ENCODE measurements around the gene CACNA2D3. TPM values are rescaled to one million over a fixed set of nuclear protein-coding genes. Genes with fewer than 3 reads are reported as not detected.
"Not testable (repeated sequence)": the region's sequence is repeated elsewhere in the genome, so short reads cannot be mapped to it uniquely, and the experiment has no call there.

The CACNA2D3 gene
- total and polyA plus RNA-seq, 12 donors: 0.26 to 13.7 (median 2.8) TPM; not detected in 1

GRCh38 chr3:54632326-54632665 is 509.9 kb downstream of the CACNA2D3 start:
- no peaks in the 10 kb centered on the region for H3K36me3 ChIP-seq (replicated peaks in 1 of 2)
- H3K9me3 ChIP-seq (replicated peaks in 1 of 3): no peaks in the 10 kb centered on the region
- no peak for TF ChIP-seq POLR2A (IDR thresholded peaks at IDR 0.05)
- no peaks in the 10 kb centered on the region for H3K4me1 ChIP-seq (replicated peaks in 1 of 2)
- DNase-seq: no peak
- H3K27ac ChIP-seq: no peak overlapping the region
- WGBS, 4 donors: 73 to 94% (median 88%) methylated on average over 1 of the region's 1 CpG
- no peak overlapping the region for H3K4me3 ChIP-seq
- intact Hi-C loops (cut with DNase I): no loop called here
- no peaks in the 10 kb centered on the region for H3K27me3 ChIP-seq

GRCh38 chr3:54632834-54633233 is 510.5 kb downstream of the CACNA2D3 start:
- no peak overlapping the region for H3K27ac ChIP-seq
- no peaks in the 10 kb centered on the region for H3K4me1 ChIP-seq (replicated peaks in 1 of 2)
- 91 to 95% (median 93%) methylated on average over 6 of the region's 6 CpGs for WGBS, 4 donors
- H3K27me3 ChIP-seq: no peaks in the 10 kb centered on the region
- no peak for DNase-seq
- H3K36me3 ChIP-seq (replicated peaks in 1 of 2): no peaks in the 10 kb centered on the region
- H3K9me3 ChIP-seq (replicated peaks in 1 of 3): no peaks in the 10 kb centered on the region
- intact Hi-C loops (cut with DNase I): no loop called here
- H3K4me3 ChIP-seq: no peak overlapping the region
- no peak for TF ChIP-seq POLR2A (IDR thresholded peaks at IDR 0.05)
- TF ChIP-seq, protein P1, sequence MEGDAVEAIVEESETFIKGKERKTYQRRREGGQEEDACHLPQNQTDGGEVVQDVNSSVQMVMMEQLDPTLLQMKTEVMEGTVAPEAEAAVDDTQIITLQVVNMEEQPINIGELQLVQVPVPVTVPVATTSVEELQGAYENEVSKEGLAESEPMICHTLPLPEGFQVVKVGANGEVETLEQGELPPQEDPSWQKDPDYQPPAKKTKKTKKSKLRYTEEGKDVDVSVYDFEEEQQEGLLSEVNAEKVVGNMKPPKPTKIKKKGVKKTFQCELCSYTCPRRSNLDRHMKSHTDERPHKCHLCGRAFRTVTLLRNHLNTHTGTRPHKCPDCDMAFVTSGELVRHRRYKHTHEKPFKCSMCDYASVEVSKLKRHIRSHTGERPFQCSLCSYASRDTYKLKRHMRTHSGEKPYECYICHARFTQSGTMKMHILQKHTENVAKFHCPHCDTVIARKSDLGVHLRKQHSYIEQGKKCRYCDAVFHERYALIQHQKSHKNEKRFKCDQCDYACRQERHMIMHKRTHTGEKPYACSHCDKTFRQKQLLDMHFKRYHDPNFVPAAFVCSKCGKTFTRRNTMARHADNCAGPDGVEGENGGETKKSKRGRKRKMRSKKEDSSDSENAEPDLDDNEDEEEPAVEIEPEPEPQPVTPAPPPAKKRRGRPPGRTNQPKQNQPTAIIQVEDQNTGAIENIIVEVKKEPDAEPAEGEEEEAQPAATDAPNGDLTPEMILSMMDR (IDR thresholded peaks at IDR 0.05): no peak

- Histone ChIP-seq H3K36me3 (replicated peaks in 1 of 2) (no peaks in the 10 kb centered on the region), H3K9me3 (replicated peaks in 1 of 3) (no peaks in the 10 kb centered on the region), H3K27ac (no peak overlapping the region), H3K4me3 (no peak overlapping the region), H3K27me3 (no peaks in the 10 kb centered on the region), H3K4me1 (replicated peaks in 1 of 2) (no peaks in the 10 kb centered on the region)
- TF ChIP-seq, protein P1 (IDR thresholded peaks at IDR 0.05): no peak
- no peak for TF ChIP-seq POLR2A (IDR thresholded peaks at IDR 0.05)
- WGBS, 4 donors: 72 to 82% (median 73%) methylated on average over 10 of the region's 10 CpGs
- no peak for DNase-seq
- intact Hi-C loops (cut with DNase I): no loop called here
Measured at GRCh38 chr3:54633444-54634121, 511.2 kb downstream of the CACNA2D3 start.

DNA sequence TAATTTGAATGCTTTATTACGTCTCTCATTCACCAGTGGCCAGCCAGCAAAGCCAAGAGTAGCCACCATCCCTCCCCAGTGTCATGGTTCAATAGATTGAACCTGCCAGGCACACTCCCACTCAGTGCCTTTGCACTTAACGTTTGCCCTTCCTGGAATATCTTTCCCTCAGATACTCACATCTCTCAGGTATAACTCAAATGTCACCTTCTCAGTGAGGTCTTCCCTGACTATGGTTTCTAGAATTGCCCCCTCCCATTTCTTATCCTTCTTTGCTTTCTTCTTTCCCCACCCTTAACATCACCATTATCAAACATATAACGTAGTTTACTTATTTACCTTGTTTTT is 511.7 kb downstream of the CACNA2D3 start:
- intact Hi-C loops (cut with DNase I): no loop called here
- Histone ChIP-seq H3K36me3 (replicated peaks in 1 of 2) (no peaks in the 10 kb centered on the region), H3K9me3 (replicated peaks in 1 of 3) (no peaks in the 10 kb centered on the region), H3K4me1 (replicated peaks in 1 of 2) (no peaks in the 10 kb centered on the region), H3K27me3 (no peaks in the 10 kb centered on the region), H3K27ac (no peak overlapping the region), H3K4me3 (no peak overlapping the region)
- TF ChIP-seq POLR2A (IDR thresholded peaks at IDR 0.05): no peak
- TF ChIP-seq, protein P1 (IDR thresholded peaks at IDR 0.05): no peak
- 65 to 71% (median 69%) methylated on average over 3 of the region's 3 CpGs for WGBS, 4 donors
- DNase-seq: no peak

DNA sequence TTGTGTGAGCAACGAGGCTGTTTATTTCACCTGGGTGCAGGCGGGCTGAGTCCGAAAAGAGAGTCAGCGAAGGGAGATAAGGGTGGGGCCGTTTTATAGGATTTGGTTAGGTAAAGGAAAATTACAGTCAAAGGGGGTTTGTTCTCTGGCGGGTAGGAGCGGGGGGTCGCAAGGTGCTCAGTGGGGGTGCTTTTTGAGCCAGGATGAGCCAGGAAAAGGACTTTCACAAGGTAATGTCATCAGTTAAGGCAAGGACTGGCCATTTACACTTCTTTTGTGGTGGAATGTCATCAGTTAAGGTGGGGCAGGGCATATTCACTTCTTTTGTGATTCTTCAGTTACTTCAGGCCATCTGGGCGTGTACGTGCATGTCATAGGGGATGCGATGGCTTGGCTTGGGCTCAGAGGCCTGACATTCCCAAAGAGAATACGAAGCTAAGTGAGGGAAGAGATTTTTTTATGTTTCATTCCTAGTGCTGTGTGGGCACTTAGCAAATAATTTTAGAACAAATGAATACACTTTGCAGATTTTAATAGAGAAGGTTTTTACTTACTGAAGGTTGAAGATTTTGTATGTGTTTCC is 517.5 kb downstream of the CACNA2D3 start:
- H3K4me1 ChIP-seq (replicated peaks in 1 of 2); intact Hi-C loops (cut with DNase I); H3K27me3 ChIP-seq; DNase-seq; H3K27ac ChIP-seq; H3K36me3 ChIP-seq (replicated peaks in 1 of 2); H3K9me3 ChIP-seq (replicated peaks in 1 of 3); H3K4me3 ChIP-seq: not testable (repeated sequence)
- 32 to 48% (median 39%) methylated on average over 12 of the region's 12 CpGs for WGBS, 4 donors
